Measurements from ENCODE around the gene MICU2.

Gene MICU2

GRCh38 chr13:21475115-21475514 lies 128.9 kb downstream of the MICU2 start:
- WGBS, 2 experiments = 77 to 79% methylated on average over 6 of the region's 6 CpGs
- no peaks in the 10 kb centered on the region for H3K4me1 ChIP-seq (ENCODE audit: control insufficient read depth, insufficient read depth, low read length)
- no peak overlapping the region for H3K4me3 ChIP-seq (ENCODE audit: insufficient read depth, low read depth, low read length)
- no peaks in the 10 kb centered on the region for H3K9me3 ChIP-seq (ENCODE audit: control insufficient read depth, low read length)
- H3K27ac ChIP-seq (ENCODE audit: insufficient read depth, low read depth, low read length, poor library complexity, severe bottlenecking) = no peak overlapping the region
- no peaks in the 10 kb centered on the region for H3K36me3 ChIP-seq (ENCODE audit: control insufficient read depth, insufficient read depth, low read length)
- H3K27me3 ChIP-seq (ENCODE audit: control insufficient read depth, insufficient read depth, low read length, poor library complexity, severe bottlenecking) = no peaks in the 10 kb centered on the region

GRCh38 chr13:21470785-21471184 lies 133.2 kb downstream of the MICU2 start:
- Histone ChIP-seq H3K4me1 (ENCODE audit: control insufficient read depth, insufficient read depth, low read length) (no peaks in the 10 kb centered on the region), H3K9me3 (ENCODE audit: control insufficient read depth, low read length) (no peaks in the 10 kb centered on the region), H3K4me3 (ENCODE audit: insufficient read depth, low read depth, low read length) (no peak overlapping the region), H3K36me3 (ENCODE audit: control insufficient read depth, insufficient read depth, low read length) (no peaks in the 10 kb centered on the region), H3K27me3 (ENCODE audit: control insufficient read depth, insufficient read depth, low read length, poor library complexity, severe bottlenecking) (no peaks in the 10 kb centered on the region), H3K27ac (ENCODE audit: insufficient read depth, low read depth, low read length, poor library complexity, severe bottlenecking) (no peak overlapping the region)

GRCh38 chr13:21466527-21466926 lies 137.4 kb downstream of the MICU2 start:
- WGBS, 2 experiments = 89 to 92% methylated on average over 7 of the region's 7 CpGs
- no peak overlapping the region for H3K27ac ChIP-seq (ENCODE audit: insufficient read depth, low read depth, low read length, poor library complexity, severe bottlenecking)
- H3K27me3 ChIP-seq (ENCODE audit: control insufficient read depth, insufficient read depth, low read length, poor library complexity, severe bottlenecking) = no peaks in the 10 kb centered on the region
- H3K4me1 ChIP-seq (ENCODE audit: control insufficient read depth, insufficient read depth, low read length) = no peaks in the 10 kb centered on the region
- no peaks in the 10 kb centered on the region for H3K36me3 ChIP-seq (ENCODE audit: control insufficient read depth, insufficient read depth, low read length)
- no peaks in the 10 kb centered on the region for H3K9me3 ChIP-seq (ENCODE audit: control insufficient read depth, low read length)
- no peak overlapping the region for H3K4me3 ChIP-seq (ENCODE audit: insufficient read depth, low read depth, low read length)

- H3K27ac ChIP-seq (ENCODE audit: insufficient read depth, low read depth, low read length, poor library complexity, severe bottlenecking) = no peak overlapping the region
- H3K9me3 ChIP-seq (ENCODE audit: control insufficient read depth, low read length) = no peaks in the 10 kb centered on the region
- no peaks in the 10 kb centered on the region for H3K36me3 ChIP-seq (ENCODE audit: control insufficient read depth, insufficient read depth, low read length)
- no peaks in the 10 kb centered on the region for H3K27me3 ChIP-seq (ENCODE audit: control insufficient read depth, insufficient read depth, low read length, poor library complexity, severe bottlenecking)
- WGBS, 2 experiments = 54 to 56% methylated on average over 9 of the region's 9 CpGs
- no peaks in the 10 kb centered on the region for H3K4me1 ChIP-seq (ENCODE audit: control insufficient read depth, insufficient read depth, low read length)
- H3K4me3 ChIP-seq (ENCODE audit: insufficient read depth, low read depth, low read length) = no peak overlapping the region
These were observed 138.2 kb downstream of the MICU2 start for GRCh38 chr13:21465710-21466160.

- H3K4me1 ChIP-seq (ENCODE audit: control insufficient read depth, insufficient read depth, low read length) = no peaks in the 10 kb centered on the region
- no peak overlapping the region for H3K4me3 ChIP-seq (ENCODE audit: insufficient read depth, low read depth, low read length)
- H3K36me3 ChIP-seq (ENCODE audit: control insufficient read depth, insufficient read depth, low read length) = no peaks in the 10 kb centered on the region
- H3K27me3 ChIP-seq (ENCODE audit: control insufficient read depth, insufficient read depth, low read length, poor library complexity, severe bottlenecking) = no peaks in the 10 kb centered on the region
- H3K9me3 ChIP-seq (ENCODE audit: control insufficient read depth, low read length) = no peaks in the 10 kb centered on the region
- H3K27ac ChIP-seq (ENCODE audit: insufficient read depth, low read depth, low read length, poor library complexity, severe bottlenecking) = no peak overlapping the region
These were observed 140.5 kb downstream of the MICU2 start for GRCh38 chr13:21463424-21463823.

GRCh38 chr13:21461131-21461530 lies 142.8 kb downstream of the MICU2 start:
- 74 to 76% methylated on average over 3 of the region's 3 CpGs for WGBS, 2 experiments
- H3K4me3 ChIP-seq (ENCODE audit: insufficient read depth, low read depth, low read length) = no peak overlapping the region

GRCh38 chr13:21458813-21459701 lies 144.9 kb downstream of the MICU2 start, which contains the start of gene ZDHHC20:
TSS of gene ZDHHC20 (minus strand) at chr13:21459303. CDS start at chr13:21459171, 132 bp downstream.
- Histone ChIP-seq H3K27ac (ENCODE audit: insufficient read depth, low read depth, low read length, poor library complexity, severe bottlenecking) (peak within 1 kb of the TSS; percentile 52), H3K9me3 (ENCODE audit: control insufficient read depth, low read length) (no peaks in the 10 kb centered on the region), H3K27me3 (ENCODE audit: control insufficient read depth, insufficient read depth, low read length, poor library complexity, severe bottlenecking) (no peaks in the 10 kb centered on the region), H3K4me3 (ENCODE audit: insufficient read depth, low read depth, low read length) (peak within 1 kb of the TSS; percentile 72), H3K36me3 (ENCODE audit: control insufficient read depth, insufficient read depth, low read length) (no peaks in the 10 kb centered on the region), H3K4me1 (ENCODE audit: control insufficient read depth, insufficient read depth, low read length) (no peaks in the 10 kb centered on the region)
- WGBS, 2 experiments = 1% methylated on average over 105 to 106 of the region's 107 CpGs

More at GRCh38 chr13:21461131-21461530, 142.8 kb downstream of the MICU2 start:
- no peak overlapping the region for H3K27ac ChIP-seq (ENCODE audit: insufficient read depth, low read depth, low read length, poor library complexity, severe bottlenecking)
- H3K27me3 ChIP-seq (ENCODE audit: control insufficient read depth, insufficient read depth, low read length, poor library complexity, severe bottlenecking) = no peaks in the 10 kb centered on the region
- no peaks in the 10 kb centered on the region for H3K9me3 ChIP-seq (ENCODE audit: control insufficient read depth, low read length)
- no peaks in the 10 kb centered on the region for H3K36me3 ChIP-seq (ENCODE audit: control insufficient read depth, insufficient read depth, low read length)
- H3K4me1 ChIP-seq (ENCODE audit: control insufficient read depth, insufficient read depth, low read length) = no peaks in the 10 kb centered on the region

- Histone ChIP-seq H3K4me3 (ENCODE audit: insufficient read depth, low read depth, low read length) (peak overlapping the region; percentile 72), H3K36me3 (ENCODE audit: control insufficient read depth, insufficient read depth, low read length) (no peaks in the 10 kb centered on the region), H3K27ac (ENCODE audit: insufficient read depth, low read depth, low read length, poor library complexity, severe bottlenecking) (peak overlapping the region; percentile 52), H3K4me1 (ENCODE audit: control insufficient read depth, insufficient read depth, low read length) (no peaks in the 10 kb centered on the region), H3K9me3 (ENCODE audit: control insufficient read depth, low read length) (no peaks in the 10 kb centered on the region), H3K27me3 (ENCODE audit: control insufficient read depth, insufficient read depth, low read length, poor library complexity, severe bottlenecking) (no peaks in the 10 kb centered on the region)
- WGBS, 2 experiments = 0 to 1% methylated on average over 16 of the region's 16 CpGs
These were observed 145.5 kb downstream of the MICU2 start for GRCh38 chr13:21458451-21458812.

- WGBS, 2 experiments = 94 to 99% methylated on average over 6 of the region's 6 CpGs
- Histone ChIP-seq H3K36me3 (ENCODE audit: control insufficient read depth, insufficient read depth, low read length) (no peaks in the 10 kb centered on the region), H3K4me3 (ENCODE audit: insufficient read depth, low read depth, low read length) (no peak overlapping the region), H3K9me3 (ENCODE audit: control insufficient read depth, low read length) (peaks cover 3% of the 10 kb centered on the region), H3K4me1 (ENCODE audit: control insufficient read depth, insufficient read depth, low read length) (no peaks in the 10 kb centered on the region), H3K27ac (ENCODE audit: insufficient read depth, low read depth, low read length, poor library complexity, severe bottlenecking) (no peak overlapping the region), H3K27me3 (ENCODE audit: control insufficient read depth, insufficient read depth, low read length, poor library complexity, severe bottlenecking) (no peaks in the 10 kb centered on the region)
These were observed 150.4 kb downstream of the MICU2 start for GRCh38 chr13:21453387-21454081.

- no peaks in the 10 kb centered on the region for H3K36me3 ChIP-seq (ENCODE audit: control insufficient read depth, insufficient read depth, low read length)
- WGBS, 2 experiments = 100% methylated on average over 1 of the region's 3 CpGs
- H3K9me3 ChIP-seq (ENCODE audit: control insufficient read depth, low read length) = peaks cover 3% of the 10 kb centered on the region
- no peak overlapping the region for H3K27ac ChIP-seq (ENCODE audit: insufficient read depth, low read depth, low read length, poor library complexity, severe bottlenecking)
- no peaks in the 10 kb centered on the region for H3K27me3 ChIP-seq (ENCODE audit: control insufficient read depth, insufficient read depth, low read length, poor library complexity, severe bottlenecking)
- no peaks in the 10 kb centered on the region for H3K4me1 ChIP-seq (ENCODE audit: control insufficient read depth, insufficient read depth, low read length)
- H3K4me3 ChIP-seq (ENCODE audit: insufficient read depth, low read depth, low read length) = no peak overlapping the region
These were observed 153.0 kb downstream of the MICU2 start for GRCh38 chr13:21450936-21451335.

Measured in ectodermal cell (in vitro differentiated cells).